Esophagus muscularis mucosa (tissue), 4 donors: ENCODE measurements around the gene RABL6. TPM values are rescaled to one million over a fixed set of nuclear protein-coding genes. Genes with fewer than 3 reads are reported as not detected.

Experiments used
- DNase-seq: peaks from one replicate; pipeline ENCODE4 v3.0.0-alpha.2; 2017; ENCODE audit errors: extremely low spot score
- H3K27ac ChIP-seq, 4 donors: fragments of 200-600 bp; sonication (generic); replicated peaks in 1 of 4; 1 replicate in 3 of 4; 2 replicates in 1 of 4; pipeline ENCODE4 v1.5.1; 2016 to 2019; ENCODE audit warnings: mild to moderate bottlenecking in 1 of 4
- H3K27me3 ChIP-seq, 4 donors: fragments of 200-600 bp; sonication (generic); one replicate each; pipeline versions ENCODE4 v1.5.1 to v1.6.0; 2016 to 2019
- H3K36me3 ChIP-seq, 4 donors: fragments of 200-600 bp; sonication (generic); one replicate each; pipeline ENCODE4 v1.5.1; 2016 to 2019
- H3K4me1 ChIP-seq, 4 donors: fragments of 200-600 bp; sonication (generic); one replicate each; pipeline ENCODE4 v1.5.1; 2016 to 2019
- H3K4me3 ChIP-seq, 4 donors: fragments of 200-600 bp; sonication (generic); 1 replicate in 2 of 4; 2 replicates in 2 of 4; pipeline ENCODE4 v1.5.1; 2016 to 2019; ENCODE audit warnings: mild to moderate bottlenecking in 4 of 4, moderate library complexity in 1 of 4
- H3K9me3 ChIP-seq, 4 donors: fragments of 200-600 bp; sonication (generic); 1 replicate in 3 of 4; 2 replicates in 1 of 4; pipeline ENCODE4 v1.5.1; 2016 to 2019
- EP300 ChIP-seq: sonication (generic); formaldehyde crosslinking; IDR thresholded peaks from one replicate; pipeline ENCODE4 v1.6.1; 2017; ENCODE audit warnings: antibody characterized with exemption
- POLR2A ChIP-seq: fragments of 450-650 bp; IDR thresholded peaks from one replicate; pipeline ENCODE4 v1.6.1; 2017; ENCODE audit warnings: antibody characterized with exemption, moderate library complexity, mild to moderate bottlenecking, low read depth
- POLR2AphosphoS5 ChIP-seq, 2 donors: sonication (generic); formaldehyde crosslinking; IDR thresholded peaks; one replicate each; pipeline ENCODE4 v1.6.1; 2017; ENCODE audit warnings: antibody characterized with exemption in 2 of 2
- WGBS: methylation state at CpG from one replicate; pipeline ENCODE4 v1.1.5; 2018; 5-methylcytosine and 5-hydroxymethylcytosine counted together
- intact Hi-C: fragments of 100-400 bp; cut with DNase I; formaldehyde crosslinking; loops from one replicate; pipeline ENCODE4 v1.15.1; 2023
- small RNA-seq, 3 donors: library from RNA; depleted of rRNA; stranded (forward); fragments of <200 nt; gene quantifications; one replicate each; pipeline ENCODE3, GENCODE V24; 2016
- total RNA-seq, 4 donors: library from RNA; depleted of rRNA; stranded (reverse); fragments of >200 nt; gene quantifications; one replicate each; pipeline versions ENCODE4 v1.1.0 to v1.2.1, GENCODE V29; 2016
- TF ChIP-seq, protein P1 (sequence below), 3 experiments: fragments of 200-600 bp in 2 of 3; fragments of 450-650 bp in 1 of 3; sonication (generic) in 2 of 3; IDR thresholded peaks; one replicate each; pipeline ENCODE4 v1.5.1; 2017 to 2019; ENCODE audit warnings: antibody characterized with exemption in 3 of 3, mild to moderate bottlenecking in 2 of 3, moderate library complexity in 1 of 3

Gene RABL6
- total RNA-seq, 4 donors from 2014 or later = 56.3 to 110 (median 83.0) TPM

DNA sequence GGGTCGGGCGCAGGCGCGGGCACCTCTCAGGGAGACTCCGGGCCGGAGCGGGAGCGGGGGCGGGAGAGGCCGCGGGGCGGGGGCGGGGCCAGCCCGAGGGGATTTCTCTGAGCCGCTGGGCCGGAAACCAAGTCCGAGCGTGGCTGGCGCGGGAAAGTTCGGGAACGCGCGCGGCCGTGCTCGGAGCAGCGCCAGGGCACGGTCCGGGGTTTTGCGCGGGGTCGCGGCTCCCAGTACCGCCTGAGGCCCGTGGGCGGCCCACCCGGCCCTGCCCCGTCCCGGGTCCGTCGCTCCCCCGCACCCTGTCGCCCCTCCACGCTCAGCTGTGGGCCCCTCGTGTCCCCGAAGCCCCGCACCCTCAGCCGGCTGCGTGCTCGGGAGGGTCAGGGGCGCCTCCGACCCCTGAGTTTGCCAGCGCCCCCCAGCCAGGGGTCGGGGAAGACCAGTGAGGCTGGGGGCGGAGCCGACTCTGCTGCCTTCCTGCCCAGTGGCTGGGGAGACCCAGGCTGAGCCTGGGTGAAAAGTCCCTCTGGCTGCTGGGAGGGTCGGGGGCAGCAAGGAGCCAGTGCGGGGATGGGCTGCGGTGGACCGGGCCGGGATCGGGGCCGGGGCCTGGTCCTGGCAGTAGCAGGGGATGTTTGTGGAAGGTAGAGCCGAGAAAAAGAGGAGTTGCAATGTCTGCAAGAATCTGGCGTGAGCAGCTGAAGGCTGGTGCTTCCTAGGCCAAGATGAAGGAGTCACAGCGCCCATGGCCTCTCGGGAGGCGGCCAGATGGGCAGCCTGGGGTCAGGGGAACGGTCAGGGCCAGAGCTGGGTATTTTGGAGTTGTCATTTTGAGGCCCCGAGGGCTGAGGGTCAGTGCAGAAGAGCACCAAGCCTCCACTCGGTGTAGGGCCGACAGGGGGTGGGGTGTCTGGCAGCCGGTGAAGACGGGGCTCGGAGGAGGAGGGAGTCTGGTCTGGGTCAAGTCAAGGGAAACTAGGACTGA is 79.2 kb downstream of the RABL6 start:
- Histone ChIP-seq H3K4me3 (peak overlapping the region; percentile 76 to 97 (median 84)), H3K27ac (peak overlapping the region; percentile 73 to 86 (median 84)), H3K27me3 (no peaks in the 10 kb centered on the region), H3K4me1 (peaks cover 25 to 37% (median 34%) of the 10 kb centered on the region in 4 donors), H3K9me3 (no peaks in the 10 kb centered on the region), H3K36me3 (peaks cover 0 to 22% (median 14%) of the 10 kb centered on the region in 4 donors)
- DNase-seq = no peak
- intact Hi-C loops = no loop called here
- 2% methylated on average over 20 of the region's 76 CpGs for WGBS
- no peak for TF ChIP-seq POLR2AphosphoS5 (IDR thresholded peaks at IDR 0.05)
- no peak for TF ChIP-seq POLR2A
- TF ChIP-seq, protein P1, sequence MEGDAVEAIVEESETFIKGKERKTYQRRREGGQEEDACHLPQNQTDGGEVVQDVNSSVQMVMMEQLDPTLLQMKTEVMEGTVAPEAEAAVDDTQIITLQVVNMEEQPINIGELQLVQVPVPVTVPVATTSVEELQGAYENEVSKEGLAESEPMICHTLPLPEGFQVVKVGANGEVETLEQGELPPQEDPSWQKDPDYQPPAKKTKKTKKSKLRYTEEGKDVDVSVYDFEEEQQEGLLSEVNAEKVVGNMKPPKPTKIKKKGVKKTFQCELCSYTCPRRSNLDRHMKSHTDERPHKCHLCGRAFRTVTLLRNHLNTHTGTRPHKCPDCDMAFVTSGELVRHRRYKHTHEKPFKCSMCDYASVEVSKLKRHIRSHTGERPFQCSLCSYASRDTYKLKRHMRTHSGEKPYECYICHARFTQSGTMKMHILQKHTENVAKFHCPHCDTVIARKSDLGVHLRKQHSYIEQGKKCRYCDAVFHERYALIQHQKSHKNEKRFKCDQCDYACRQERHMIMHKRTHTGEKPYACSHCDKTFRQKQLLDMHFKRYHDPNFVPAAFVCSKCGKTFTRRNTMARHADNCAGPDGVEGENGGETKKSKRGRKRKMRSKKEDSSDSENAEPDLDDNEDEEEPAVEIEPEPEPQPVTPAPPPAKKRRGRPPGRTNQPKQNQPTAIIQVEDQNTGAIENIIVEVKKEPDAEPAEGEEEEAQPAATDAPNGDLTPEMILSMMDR (IDR thresholded peaks at IDR 0.05) = no peak
- TF ChIP-seq EP300 = no peak

DNA sequence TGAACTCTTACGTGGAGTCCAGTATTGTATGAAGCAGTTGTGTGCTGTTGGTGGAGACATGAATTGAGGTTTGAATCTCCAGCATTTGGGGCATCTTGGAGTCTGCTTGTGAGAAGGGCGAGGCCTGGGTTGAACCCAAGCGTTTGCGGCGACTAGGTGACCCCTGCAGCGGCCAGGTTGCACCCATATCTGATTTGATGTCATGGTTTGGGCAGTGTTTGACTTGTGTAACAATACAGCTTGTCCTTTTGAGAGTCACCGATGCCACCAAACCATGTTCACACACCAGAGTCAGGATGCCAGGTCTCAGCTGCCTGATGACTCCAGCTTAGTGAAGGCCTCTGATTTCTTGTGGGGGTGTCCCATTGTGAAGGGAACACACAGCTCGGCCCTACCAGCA is 80.7 kb downstream of the RABL6 start:
- DNase-seq = no peak
- no peaks in the 10 kb centered on the region for H3K27me3 ChIP-seq
- peaks cover 15 to 25% (median 22%) of the 10 kb centered on the region in 4 donors for H3K4me1 ChIP-seq
- no peaks in the 10 kb centered on the region for H3K9me3 ChIP-seq
- no peak overlapping the region for H3K27ac ChIP-seq
- 69% methylated on average over 4 of the region's 8 CpGs for WGBS
- intact Hi-C loops = no loop called here
- TF ChIP-seq, protein P1 (IDR thresholded peaks at IDR 0.05) = no peak
- TF ChIP-seq EP300 (no peak), POLR2A (no peak), POLR2AphosphoS5 (IDR thresholded peaks at IDR 0.05) (no peak)
- no peak overlapping the region for H3K4me3 ChIP-seq
- peaks cover 0 to 31% (median 21%) of the 10 kb centered on the region in 4 donors for H3K36me3 ChIP-seq

DNA sequence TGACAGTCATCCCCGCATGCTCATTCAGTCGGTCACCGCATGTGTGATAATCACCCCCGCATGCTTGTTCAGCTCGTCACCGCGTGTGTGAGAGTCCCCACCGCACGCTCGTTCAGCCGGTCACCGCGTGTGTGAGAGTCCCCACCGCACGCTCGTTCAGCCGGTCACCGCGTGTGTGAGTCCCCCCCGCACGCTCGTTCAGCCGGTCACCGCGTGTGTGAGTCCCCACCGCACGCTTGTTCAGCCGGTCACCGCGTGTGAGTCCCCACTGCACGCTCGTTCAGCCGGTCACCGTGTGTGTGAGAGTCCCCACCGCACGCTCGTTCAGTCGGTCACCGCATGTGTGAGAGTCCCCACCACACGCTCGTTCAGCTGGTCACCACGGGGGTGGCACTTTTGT is 82.1 kb downstream of the RABL6 start:
- 94% methylated on average over 42 of the region's 42 CpGs for WGBS
- no peaks in the 10 kb centered on the region for H3K27me3 ChIP-seq
- DNase-seq = no peak
- H3K4me3 ChIP-seq = no peak overlapping the region
- no peaks in the 10 kb centered on the region for H3K9me3 ChIP-seq
- intact Hi-C loops = no loop called here
- TF ChIP-seq EP300 (no peak), POLR2A (no peak), POLR2AphosphoS5 (IDR thresholded peaks at IDR 0.05) (no peak)
- TF ChIP-seq, protein P1 (IDR thresholded peaks at IDR 0.05) = no peak
- H3K4me1 ChIP-seq = peaks cover 15 to 25% (median 22%) of the 10 kb centered on the region in 4 donors
- H3K36me3 ChIP-seq = peaks cover 0 to 39% (median 28%) of the 10 kb centered on the region in 4 donors
- H3K27ac ChIP-seq = no peak overlapping the region

DNA sequence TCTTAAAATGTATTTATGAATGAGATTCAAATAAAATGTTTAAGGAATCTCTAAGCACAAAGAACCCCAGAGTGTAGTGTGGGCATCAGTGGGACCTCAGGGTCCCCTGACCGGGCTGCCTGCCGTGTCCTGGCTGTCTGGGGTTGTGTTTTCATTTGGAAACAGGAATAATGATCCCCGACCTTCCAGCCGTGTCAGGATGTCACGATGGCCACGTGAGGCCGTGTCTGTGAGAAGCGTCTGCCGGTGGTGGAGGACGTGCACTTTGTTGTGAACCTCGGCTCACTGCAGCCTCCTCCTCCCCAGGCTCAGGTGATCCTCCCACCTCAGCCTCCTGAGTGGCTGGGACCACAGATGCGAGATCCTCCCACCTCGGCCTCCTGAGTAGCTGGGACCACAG is 82.9 kb downstream of the RABL6 start:
- DNase-seq = no peak
- no peaks in the 10 kb centered on the region for H3K9me3 ChIP-seq

More for the DNA sequence above, 82.9 kb downstream of the RABL6 start:
- no peaks in the 10 kb centered on the region for H3K27me3 ChIP-seq
- no peak overlapping the region for H3K27ac ChIP-seq
- peaks cover 13 to 19% (median 17%) of the 10 kb centered on the region in 4 donors for H3K4me1 ChIP-seq
- peaks cover 0 to 43% (median 34%) of the 10 kb centered on the region in 4 donors for H3K36me3 ChIP-seq
- H3K4me3 ChIP-seq = no peak overlapping the region
- TF ChIP-seq POLR2A = no peak
- TF ChIP-seq EP300 = no peak
- no peak for TF ChIP-seq POLR2AphosphoS5 (IDR thresholded peaks at IDR 0.05)
- TF ChIP-seq, protein P1 (IDR thresholded peaks at IDR 0.05) = no peak
- 78% methylated on average over 13 of the region's 13 CpGs for WGBS
- intact Hi-C loops = no loop called here

Small RNA genes lying within 50 kb of the gene (small RNA-seq; reads per million reads assigned to genes)
- gene AL355987.2 = 0 reads per million in 3 donors
- 0 reads per million in 3 donors for gene ATP6V1G1P3
- gene MIR4292 = 0 reads per million in 3 donors
- 0 reads per million in 3 donors for gene MIR4479

Other genes with a start within 250 kb of the RABL6 start
- gene EGFL7, start 145.0 kb upstream of the RABL6 start, total RNA-seq = 100 to 1,000 TPM in 1 of 4 donors, 10 to 100 TPM in 3; 33.2 to 134 (median 78.7) TPM
- gene AGPAT2, start 120.5 kb upstream of the RABL6 start, total RNA-seq = 10 to 100 TPM; 22.0 to 52.8 (median 39.3) TPM
- 10 to 100 TPM in 3 of 4 donors, 1 to 10 TPM in 1; 6.6 to 27.8 (median 21.5) TPM for gene DIPK1B, start 95.4 kb upstream of the RABL6 start, total RNA-seq
- 10 to 100 TPM in 2 of 4 donors, 1 to 10 TPM in 2; 7.0 to 12.6 (median 9.8) TPM for gene LCN10, start 65.0 kb upstream of the RABL6 start, total RNA-seq
- gene LCN6, start 59.4 kb upstream of the RABL6 start, total RNA-seq = 10 to 100 TPM; 12.5 to 32.0 (median 23.9) TPM
- gene LCN8, start 49.7 kb upstream of the RABL6 start, total RNA-seq = not detected
- gene LCN15, start 43.4 kb upstream of the RABL6 start, total RNA-seq = not detected
- gene TMEM141, start 16.6 kb upstream of the RABL6 start, total RNA-seq = 10 to 100 TPM; 27.9 to 48.7 (median 31.5) TPM
- 1 to 10 TPM in 2 of 4 donors, under 1 TPM in 2; 0.33 to 2.5 (median 1.4) TPM for gene CCDC183, start 11.6 kb upstream of the RABL6 start, total RNA-seq
- 10 to 100 TPM in 3 of 4 donors, 1 to 10 TPM in 1; 3.3 to 14.0 (median 11.4) TPM for gene AJM1, start 34.5 kb downstream of the RABL6 start, total RNA-seq
- 10 to 100 TPM; 43.4 to 84.1 (median 53.9) TPM for gene PHPT1, start 41.5 kb downstream of the RABL6 start, total RNA-seq
- 1 to 10 TPM; 1.7 to 4.7 (median 2.1) TPM for gene MAMDC4, start 44.4 kb downstream of the RABL6 start, total RNA-seq
- gene EDF1, start 58.4 kb downstream of the RABL6 start, total RNA-seq = 100 to 1,000 TPM; 233 to 283 (median 247) TPM
- gene TRAF2, start 78.6 kb downstream of the RABL6 start, total RNA-seq = 10 to 100 TPM in 2 of 4 donors, 1 to 10 TPM in 2; 6.6 to 15.5 (median 12.4) TPM
- 100 to 1,000 TPM; 238 to 303 (median 267) TPM for gene FBXW5, start 136.8 kb downstream of the RABL6 start, total RNA-seq
- not detected for gene C8G, start 137.3 kb downstream of the RABL6 start, total RNA-seq
- not detected for gene LCN12, start 144.3 kb downstream of the RABL6 start, total RNA-seq
- gene PTGDS, start 169.6 kb downstream of the RABL6 start, total RNA-seq = 10 to 100 TPM; 10.4 to 77.9 (median 51.6) TPM
- gene LCNL1, start 175.0 kb downstream of the RABL6 start, total RNA-seq = under 1 TPM in 3 of 4 donors, not detected in 1; 0.11 to 0.42 (median 0.39) TPM
- gene PAXX, start 184.5 kb downstream of the RABL6 start, total RNA-seq = 10 to 100 TPM; 28.8 to 39.9 (median 37.8) TPM
- 1 to 10 TPM in 2 of 4 donors, not detected in 2; 1.4 to 2.5 TPM for gene CLIC3, start 188.6 kb downstream of the RABL6 start, total RNA-seq
- gene ABCA2, start 220.3 kb downstream of the RABL6 start, total RNA-seq = 10 to 100 TPM; 17.4 to 30.9 (median 21.6) TPM
- under 1 TPM in 2 of 4 donors, not detected in 2; 0.32 to 0.83 TPM for gene FUT7, start 224.1 kb downstream of the RABL6 start, total RNA-seq
- 100 to 1,000 TPM in 2 of 4 donors, 10 to 100 TPM in 2; 45.3 to 119 (median 91.5) TPM for gene NPDC1, start 238.2 kb downstream of the RABL6 start, total RNA-seq
- gene ENTPD2, start 246.1 kb downstream of the RABL6 start, total RNA-seq = 1 to 10 TPM in 2 of 4 donors, under 1 TPM in 2; 0.42 to 1.2 (median 1.0) TPM